GM19468 (cell line): ENCODE data around the gene RUNX2.
"Not testable (repeated sequence)": the region's sequence is repeated elsewhere in the genome, so short reads cannot be mapped to it uniquely, and the experiment has no call there.

Experiments used
- ATAC-seq: cut with Tn5 transposase; IDR thresholded peaks from one replicate; pipeline ENCODE4 v1.9.1; 2021; ENCODE audit warnings: mild to moderate bottlenecking, moderate library complexity, moderate number of reproducible peaks; ENCODE audit not compliant: unreplicated experiment; ENCODE audit errors: extremely low read depth

RUNX2 gene

GRCh38 chr6:45327956-45328522, at the start of gene RUNX2:
RUNX2 (plus strand) TSS chr6:45328330; CDS start chr6:45328727, 397 bp downstream.
- no peak for ATAC-seq

GRCh38 chr6:45278367-45278766, 49.8 kb upstream of the RUNX2 start:
- ATAC-seq: no peak

- not testable (repeated sequence) for ATAC-seq
Measured at GRCh38 chr6:45286707-45287106, 41.4 kb upstream of the RUNX2 start.

GRCh38 chr6:45289751-45290514, 38.2 kb upstream of the RUNX2 start:
- ATAC-seq: no peak

GRCh38 chr6:45293306-45293705, 34.8 kb upstream of the RUNX2 start:
- no peak for ATAC-seq

GRCh38 chr6:45294065-45294701, 33.9 kb upstream of the RUNX2 start:
- ATAC-seq: not testable (repeated sequence)

GRCh38 chr6:45297320-45297719, 30.8 kb upstream of the RUNX2 start:
- ATAC-seq: no peak

- ATAC-seq: no peak
Measured at GRCh38 chr6:45299096-45299581, 29.0 kb upstream of the RUNX2 start.

DNA sequence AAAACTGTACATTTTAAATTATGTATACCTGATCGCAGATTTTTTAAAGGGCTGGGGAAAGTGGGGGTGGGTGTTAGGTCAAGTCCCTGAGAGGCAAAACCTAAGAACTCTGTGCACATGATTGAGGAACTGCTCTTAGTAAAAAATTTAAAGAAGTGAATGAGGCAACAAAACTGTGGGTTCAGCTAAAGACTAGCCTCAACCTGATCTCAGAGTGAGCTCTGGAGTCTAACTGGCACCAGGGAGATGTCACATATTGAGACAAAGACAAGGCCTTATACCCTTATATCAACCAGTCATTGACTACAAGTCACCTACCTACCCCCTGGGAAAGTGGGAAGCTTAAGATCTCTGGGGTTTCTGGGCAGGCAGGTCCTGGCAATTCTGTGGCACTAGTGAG, 27.4 kb upstream of the RUNX2 start:
- no peak for ATAC-seq

DNA sequence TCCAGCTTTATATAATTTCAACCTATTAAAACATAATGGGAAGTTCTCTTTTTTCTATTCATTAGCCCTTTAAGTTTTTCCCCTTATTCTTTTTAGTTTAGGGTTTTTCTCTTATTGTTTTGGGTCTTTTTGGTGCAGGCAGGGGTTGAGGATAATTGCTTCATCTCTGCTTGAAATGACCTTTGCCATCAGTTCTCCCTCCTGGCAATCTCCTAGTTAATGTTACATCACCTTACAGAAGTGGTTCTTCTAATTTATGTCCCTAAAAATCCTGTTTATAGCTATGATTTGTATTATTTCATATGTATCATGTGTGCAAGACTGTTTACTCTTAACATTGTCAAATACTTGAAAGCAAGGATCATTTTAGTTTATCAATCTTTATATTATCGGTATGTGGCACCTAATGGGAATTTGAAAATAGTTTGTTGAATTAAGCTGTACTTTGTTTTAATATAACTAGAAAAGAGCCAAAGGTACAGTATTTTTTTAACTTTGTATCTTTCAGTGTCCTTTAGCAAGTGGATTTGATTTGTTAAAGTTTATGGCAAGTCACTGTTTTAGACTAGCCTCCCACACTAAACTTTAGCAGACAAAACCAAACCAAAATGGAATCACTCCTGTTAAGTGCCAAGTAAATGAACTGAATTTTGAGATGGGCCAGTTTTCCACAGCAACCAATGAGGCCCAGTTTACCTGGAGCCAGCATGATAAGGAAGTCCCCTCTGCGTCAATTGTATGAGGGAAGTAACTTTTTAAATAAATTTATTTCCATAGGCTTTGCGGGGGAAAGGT, 26.6 kb upstream of the RUNX2 start:
- no peak for ATAC-seq

DNA sequence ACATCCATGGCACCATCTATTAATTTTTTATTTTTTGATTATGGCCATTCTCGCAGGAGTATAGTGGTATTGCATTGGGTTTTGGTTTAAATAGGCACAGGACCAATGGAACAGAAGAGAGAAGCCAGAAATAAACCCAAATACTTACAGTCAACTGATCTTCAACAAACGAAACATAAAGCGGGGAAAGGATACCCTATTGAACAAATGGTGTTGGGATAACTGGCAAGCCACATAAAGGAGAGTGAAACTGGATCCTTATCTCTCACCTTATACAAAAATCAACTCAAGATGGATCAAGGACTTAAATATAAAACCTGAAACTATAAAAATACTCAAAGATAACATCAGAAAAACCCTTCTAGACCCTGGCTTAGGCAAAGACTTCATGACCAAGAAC, 25.3 kb upstream of the RUNX2 start:
- no peak for ATAC-seq

GRCh38 chr6:45305546-45305945, 22.6 kb upstream of the RUNX2 start:
- no peak for ATAC-seq

GRCh38 chr6:45310118-45310788, 17.9 kb upstream of the RUNX2 start:
- no peak for ATAC-seq

GRCh38 chr6:45314146-45314545, 14.0 kb upstream of the RUNX2 start:
- ATAC-seq: no peak

- no peak for ATAC-seq
Measured at GRCh38 chr6:45320349-45320748, 7.8 kb upstream of the RUNX2 start.

DNA sequence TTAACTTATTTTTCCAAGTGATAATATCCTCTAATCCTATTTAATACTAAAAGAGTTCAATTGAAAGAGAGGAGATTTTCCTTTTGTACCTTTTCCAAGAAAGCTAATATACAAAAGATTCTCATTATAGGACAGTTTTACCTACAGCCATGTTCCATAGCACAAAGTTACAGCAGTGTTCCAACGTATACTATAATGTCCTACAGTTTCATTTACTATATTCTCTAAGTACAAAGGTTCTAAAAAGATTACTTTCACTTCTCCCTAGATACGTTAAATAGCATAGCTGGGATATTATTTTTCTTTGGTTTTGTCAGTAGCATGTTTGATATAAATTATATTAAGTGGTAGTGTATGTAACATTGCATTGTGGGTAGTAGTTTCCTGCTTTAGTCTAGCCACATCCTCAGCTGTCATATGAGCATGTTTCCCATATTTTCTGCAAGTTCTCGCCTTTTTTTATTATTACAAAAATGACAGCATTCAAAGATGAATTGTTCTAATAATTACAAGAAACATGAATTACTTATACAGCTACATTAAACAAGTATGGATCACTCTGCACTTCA, 4.4 kb upstream of the RUNX2 start:
- ATAC-seq: no peak

DNA sequence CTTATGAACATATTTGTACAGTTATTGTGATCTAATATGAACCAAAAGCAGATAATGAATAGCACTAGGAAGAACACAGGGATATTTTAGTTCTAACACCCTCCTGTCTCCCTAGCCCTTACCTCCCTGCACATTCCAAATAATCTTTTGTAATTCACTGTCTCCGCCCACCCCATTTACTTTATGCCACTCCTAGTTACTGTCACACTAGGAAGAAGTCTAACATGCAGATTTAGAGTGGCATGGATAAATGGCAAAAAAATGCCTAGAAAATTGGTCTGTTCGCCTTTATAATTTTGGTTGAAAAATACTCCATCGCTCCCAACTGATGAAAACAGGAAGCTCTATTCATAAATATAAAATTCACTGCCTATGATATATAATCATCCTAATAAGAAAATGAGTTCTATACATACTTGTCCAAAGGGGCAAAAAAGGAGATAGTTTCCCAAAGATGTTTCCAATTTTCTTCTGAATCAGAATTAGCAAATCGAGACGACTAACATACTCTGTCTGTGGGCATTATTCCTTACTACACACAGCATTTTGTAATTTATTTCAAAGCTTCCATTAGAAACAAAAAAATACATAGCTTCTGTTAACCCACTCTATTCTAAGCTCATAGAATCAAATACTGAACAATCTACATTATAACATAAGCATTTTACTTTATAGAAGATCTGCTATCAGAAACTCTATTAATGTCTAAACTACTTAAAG, 1.3 kb upstream of the RUNX2 start:
- no peak for ATAC-seq

GRCh38 chr6:45328523-45328922, 393 bp downstream of the RUNX2 start:
- no peak for ATAC-seq

DNA sequence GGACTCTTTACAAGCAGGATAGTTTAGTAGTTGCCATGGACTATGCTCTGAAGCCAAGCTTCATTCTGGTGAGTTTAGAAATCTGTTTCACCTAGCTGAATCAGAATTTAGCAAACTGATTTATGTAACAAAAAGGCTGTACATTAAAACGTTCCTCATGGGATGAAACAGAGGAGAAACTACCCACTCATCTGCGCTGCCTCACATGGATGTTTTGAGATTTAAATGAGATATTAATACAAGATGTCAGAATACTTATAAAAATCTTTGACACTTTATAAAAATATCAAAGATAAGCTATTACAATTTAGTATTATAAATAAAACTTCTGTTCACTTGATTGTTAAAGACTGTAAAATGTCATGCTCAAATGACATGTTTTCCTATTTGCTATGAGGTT, 16.8 kb downstream of the RUNX2 start:
- no peak for ATAC-seq
